SK-N-SH (cell line): Measurements from ENCODE around the gene MEF2A. TPM values are rescaled to one million over a fixed set of nuclear protein-coding genes. Genes with fewer than 3 reads are reported as not detected.

ENCODE experiments used
- CTCF ChIA-PET: fragments of 300-600, 350-600 bp; formaldehyde crosslinking; extraction: SDS; loops from one replicate; lab custom pipeline; 2021; lab: Yijun Ruan, JAX
- POLR2A ChIA-PET: fragments of 350-600 bp; sonication (Branson Sonifier 250); formaldehyde crosslinking; extraction: SDS; loops from one replicate; lab custom pipeline; 2020; ENCODE audit warnings: antibody characterized with exemption, inconsistent platforms; lab: Yijun Ruan, JAX
- DNase-seq: peaks from one replicate; pipeline ENCODE4 v3.0.0; 2012
- H2AFZ ChIP-seq: fragments of 200-600 bp; sonication (generic); 2 replicates; pipeline ENCODE4 v1.8.1; 2016; ENCODE audit warnings: antibody characterized with exemption, mild to moderate bottlenecking, low read depth
- H3F3A ChIP-seq: fragments of 200-600 bp; sonication (generic); replicated peaks from 2 replicates; pipeline ENCODE3; 2016; ENCODE audit warnings: antibody characterized with exemption, mild to moderate bottlenecking; ENCODE audit not compliant: insufficient read depth
- H3K27ac ChIP-seq, 2 experiments: fragments of 200-500 bp in 1 of 2; fragments of 200-600 bp in 1 of 2; sonication (Bioruptor generic) in 1 of 2; sonication (generic), shearing (Covaris generic) in 1 of 2; 2 replicates each; pipeline versions ENCODE4 v1.5.1 to v1.6.1; 2014 to 2016; ENCODE audit warnings: low read depth in 2 of 2, inconsistent platforms in 1 of 2, low read length in 1 of 2, mild to moderate bottlenecking in 1 of 2, mixed read lengths in 1 of 2
- H3K27me3 ChIP-seq: fragments of 200-600 bp; sonication (generic), shearing (Covaris generic); 2 replicates; pipeline ENCODE4 v1.6.1; 2016; ENCODE audit warnings: mixed run types; ENCODE audit not compliant: insufficient read depth
- H3K36me3 ChIP-seq, 2 experiments: fragments of 200-500 bp in 1 of 2; fragments of 200-600 bp in 1 of 2; sonication (Bioruptor generic) in 1 of 2; sonication (generic) in 1 of 2; replicated peaks in 1 of 2; 2 replicates each; pipeline versions ENCODE3 to v1.5.1; 2014 to 2016; ENCODE audit warnings: low read length in 1 of 2, mild to moderate bottlenecking in 1 of 2; ENCODE audit not compliant: insufficient read depth in 2 of 2, control insufficient read depth in 1 of 2
- H3K4me1 ChIP-seq, 2 experiments: fragments of 200-500 bp in 1 of 2; fragments of 200-600 bp in 1 of 2; sonication (Bioruptor generic) in 1 of 2; sonication (generic), shearing (Covaris generic) in 1 of 2; 2 replicates each; pipeline versions ENCODE4 v1.5.1 to v1.6.1; 2014 to 2016; ENCODE audit warnings: low read depth in 1 of 2, low read length in 1 of 2, mixed run types in 1 of 2; ENCODE audit not compliant: insufficient read depth in 2 of 2, control insufficient read depth in 1 of 2
- H3K4me2 ChIP-seq: fragments of 200-600 bp; sonication (generic), shearing (Covaris generic); 2 replicates; pipeline ENCODE4 v1.6.1; 2017; ENCODE audit warnings: mixed run types
- H3K4me3 ChIP-seq, 2 experiments: fragments of 200-500 bp in 1 of 2; fragments of 200-600 bp in 1 of 2; sonication (Bioruptor generic) in 1 of 2; sonication (generic), shearing (Covaris generic) in 1 of 2; 2 replicates each; pipeline versions ENCODE4 v1.5.1 to v1.8.1; 2014 to 2016; ENCODE audit warnings: low read depth in 2 of 2, inconsistent platforms in 1 of 2, low read length in 1 of 2, mild to moderate bottlenecking in 1 of 2, mixed read lengths in 1 of 2, moderate library complexity in 1 of 2
- H3K79me2 ChIP-seq: fragments of 200-600 bp; sonication (generic); 2 replicates; pipeline ENCODE4 v1.8.1; 2017; ENCODE audit warnings: mild to moderate bottlenecking; ENCODE audit not compliant: insufficient read depth
- H3K9ac ChIP-seq: fragments of 200-600 bp; sonication (generic); 2 replicates; pipeline ENCODE4 v1.6.1; 2017; ENCODE audit warnings: mixed run types
- H3K9me2 ChIP-seq: fragments of 200-600 bp; sonication (generic); 2 replicates; pipeline ENCODE4 v1.6.1; 2017; ENCODE audit warnings: mixed run types
- H3K9me3 ChIP-seq: fragments of 200-600 bp; sonication (generic); 2 replicates; pipeline ENCODE4 v1.6.1; 2017; ENCODE audit warnings: mixed run types, mild to moderate bottlenecking, moderate library complexity
- H4K20me1 ChIP-seq: fragments of 200-600 bp; sonication (generic); 2 replicates; pipeline ENCODE4 v1.6.1; 2017; ENCODE audit warnings: mild to moderate bottlenecking, mixed run types; ENCODE audit not compliant: insufficient read depth
- CTCF ChIP-seq: fragments of 200-600 bp; sonication (generic); IDR thresholded peaks from 2 replicates; pipeline ENCODE4 v1.6.1; 2017; ENCODE audit warnings: antibody characterized with exemption, mild to moderate bottlenecking, moderate library complexity
- ELF1 ChIP-seq: IDR thresholded peaks from 2 replicates; pipeline ENCODE4 v1.4.0; 2012
- FOSL2 ChIP-seq: IDR thresholded peaks from 2 replicates; pipeline ENCODE4 v1.4.0; 2012; ENCODE audit warnings: low read depth, mild to moderate bottlenecking, moderate library complexity, borderline replicate concordance
- FOXJ3 ChIP-seq: sonication (generic); formaldehyde crosslinking; IDR thresholded peaks from 2 replicates; pipeline ENCODE4 v1.5.1; 2020; ENCODE audit warnings: mild to moderate bottlenecking, missing genetic modification reagents
- GABPA ChIP-seq: IDR thresholded peaks from 2 replicates; pipeline ENCODE4 v1.4.0; 2012; ENCODE audit warnings: low read depth, mild to moderate bottlenecking
- IRF3 ChIP-seq: fragments of 150-350 bp; IDR thresholded peaks from 2 replicates; pipeline ENCODE4 v1.6.1; 2016; ENCODE audit warnings: mild to moderate bottlenecking, low read depth, low read length
- JUND ChIP-seq: IDR thresholded peaks from 2 replicates; pipeline ENCODE4 v1.4.0; 2012
- MEF2A ChIP-seq: IDR thresholded peaks from 2 replicates; pipeline ENCODE4 v1.4.0; 2012; ENCODE audit warnings: low read depth, borderline replicate concordance
- NFIC ChIP-seq: IDR thresholded peaks from 2 replicates; pipeline ENCODE4 v1.4.0; 2012; ENCODE audit warnings: borderline replicate concordance
- POLR2AphosphoS5 ChIP-seq: IDR thresholded peaks from 2 replicates; pipeline ENCODE4 v1.6.1; 2012; ENCODE audit warnings: low read depth, low read length
- SIN3A ChIP-seq: IDR thresholded peaks from 2 replicates; pipeline ENCODE4 v1.6.1; 2012; ENCODE audit warnings: low read depth, mild to moderate bottlenecking, low read length, moderate library complexity, borderline replicate concordance
- YY1 ChIP-seq: IDR thresholded peaks from 2 replicates; pipeline ENCODE4 v1.4.0; 2012; ENCODE audit warnings: low read depth, mild to moderate bottlenecking
- ZBTB33 ChIP-seq: IDR thresholded peaks from 2 replicates; pipeline ENCODE4 v1.4.0; 2012; ENCODE audit warnings: low read depth, borderline replicate concordance
- WGBS: methylation state at CpG from one replicate; pipeline ENCODE4 v1.1.6; 2017; ENCODE audit warnings: low lambda C conversion rate; 5-methylcytosine and 5-hydroxymethylcytosine counted together
- polyA plus RNA-seq, 3 experiments: library from polyadenylated mRNA; depleted of rRNA; stranded (reverse); fragments of >200 nt; gene quantifications; 2 replicates each; pipeline ENCODE4 v1.2.3, GENCODE V29; 2012

MEF2A gene
- polyA plus RNA-seq, 1 of the 3 experiments (the other 2 are of a cell fraction) = 20.9 TPM

DNA sequence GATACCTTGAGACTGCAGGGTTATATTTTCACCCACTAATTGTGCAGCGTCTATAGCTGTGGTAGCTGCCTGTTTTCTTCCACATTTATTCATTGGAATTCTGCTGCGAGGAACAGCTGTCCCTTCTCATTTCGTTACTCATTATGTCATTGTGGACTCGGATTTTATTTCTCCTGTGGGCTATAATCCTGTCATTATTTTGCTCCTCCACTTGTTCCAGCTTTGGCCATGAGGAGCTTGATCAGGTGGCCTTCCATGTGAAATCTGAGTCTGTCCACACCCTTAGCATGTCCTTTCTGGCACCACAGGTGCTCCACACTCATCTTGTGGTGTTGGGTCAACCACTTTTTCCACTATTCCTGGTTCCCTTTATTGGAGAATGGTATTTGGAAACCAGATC lies 152.6 kb downstream of the MEF2A start (continued):
- TF ChIP-seq POLR2AphosphoS5 = no peak

GRCh38 chr15:99719096-99719541 lies 153.3 kb downstream of the MEF2A start:
- Histone ChIP-seq H3K9me2 (no peaks in the 10 kb centered on the region), H3K79me2 (no peaks in the 10 kb centered on the region), H3K9me3 (no peaks in the 10 kb centered on the region), H3K4me3 (no peak overlapping the region), H3K4me1 (no peaks in the 10 kb centered on the region; a peak in 2 of 4 replicates), H3K27me3 (no peaks in the 10 kb centered on the region), H4K20me1 (no peaks in the 10 kb centered on the region), H3K27ac (no peak overlapping the region), H3K9ac (no peak overlapping the region), H2AFZ (no peak overlapping the region), H3K4me2 (no peak overlapping the region), H3F3A (no peaks in the 10 kb centered on the region), H3K36me3 (peaks cover 13 to 32% of the 10 kb centered on the region in 2 experiments)
- WGBS = 89% methylated on average over 5 of the region's 5 CpGs
- TF ChIP-seq SIN3A (no peak), GABPA (no peak), ZBTB33 (no peak), IRF3 (no peak), NFIC (no peak), FOSL2 (no peak), YY1 (no peak), MEF2A (no peak), CTCF (no peak)
- no peak for DNase-seq
- ChIA-PET POLR2A (no interaction called here), CTCF (interaction anchor here (1.3 to 7.6 kb wide), 2 partner anchors 15 to 446 kb away, joined by 4 to 67 read pairs; no protein-coding TSS in a partner anchor)

DNA sequence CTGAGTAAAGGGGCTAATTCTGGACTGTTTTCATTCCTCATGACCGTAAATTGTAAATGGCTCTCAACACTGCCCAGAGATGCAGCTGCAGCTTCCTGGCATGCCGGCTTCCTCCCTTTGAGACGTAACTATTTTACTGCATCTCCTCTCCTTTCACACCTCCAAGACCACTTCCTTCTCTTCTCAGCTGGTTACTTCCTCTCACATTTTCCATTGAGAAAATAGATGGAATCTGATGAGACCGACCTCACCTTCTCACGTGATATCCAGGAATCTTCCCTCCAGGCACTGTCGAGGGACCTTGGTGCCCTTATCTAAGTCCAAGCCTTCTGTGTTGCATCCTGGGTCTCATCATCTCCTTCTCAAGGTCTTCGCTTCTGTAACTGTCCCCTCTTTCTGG lies 154.7 kb downstream of the MEF2A start:
- CTCF ChIA-PET = no interaction called here
- TF ChIP-seq IRF3 = no peak
- TF ChIP-seq FOXJ3 (CRISPR knock-in tag) = no peak
- no peak for TF ChIP-seq NFIC
- TF ChIP-seq POLR2AphosphoS5 = no peak
- TF ChIP-seq MEF2A = no peak
- TF ChIP-seq CTCF = no peak
- TF ChIP-seq JUND = no peak
- no peak for TF ChIP-seq ELF1

More for the DNA sequence above, 154.7 kb downstream of the MEF2A start:
- H3K27me3 ChIP-seq = no peaks in the 10 kb centered on the region
- no peak overlapping the region for H2AFZ ChIP-seq
- no peak overlapping the region for H3K4me3 ChIP-seq
- no peaks in the 10 kb centered on the region for H4K20me1 ChIP-seq
- H3K79me2 ChIP-seq = no peaks in the 10 kb centered on the region
- no peak overlapping the region for H3K4me2 ChIP-seq
- no peaks in the 10 kb centered on the region for H3K9me2 ChIP-seq
- peaks cover 1 to 20% of the 10 kb centered on the region in 2 experiments for H3K36me3 ChIP-seq
- no peak overlapping the region for H3K27ac ChIP-seq
- H3K9ac ChIP-seq = no peak overlapping the region
- DNase-seq = no peak
- WGBS = 92% methylated on average over 7 of the region's 7 CpGs
- no peaks in the 10 kb centered on the region for H3F3A ChIP-seq
- POLR2A ChIA-PET = no interaction called here
- H3K9me3 ChIP-seq = no peaks in the 10 kb centered on the region
- no peaks in the 10 kb centered on the region; a peak in 2 of 4 replicates for H3K4me1 ChIP-seq
